Measurements from ENCODE around the gene TRAK1.

TRAK1 gene

DNA sequence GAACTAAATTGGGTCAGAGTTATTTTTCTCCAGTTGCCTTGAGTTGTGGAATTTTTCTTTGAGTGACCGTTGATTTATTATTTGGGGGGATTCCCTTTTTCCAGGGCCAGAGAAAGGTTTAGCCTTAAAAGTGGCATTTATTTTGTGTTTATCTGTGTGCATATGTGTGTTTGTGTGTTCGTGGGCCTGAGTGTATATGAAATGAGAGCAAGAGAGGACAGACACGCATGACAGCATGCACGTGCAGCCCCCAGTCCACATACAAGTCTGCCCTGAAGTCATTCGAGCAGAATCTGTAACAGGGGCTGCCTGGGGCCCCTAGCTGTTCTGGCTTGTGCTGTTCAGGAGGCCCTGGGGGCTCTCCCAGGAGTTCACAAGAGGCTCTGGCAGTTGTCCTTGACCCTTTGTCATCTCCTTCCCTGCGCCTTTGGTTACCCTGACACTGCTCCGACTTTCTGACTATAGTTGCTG lies 18.3 kb upstream of the TRAK1 start:
- H3K4me2 ChIP-seq (ENCODE audit: low read length) = peak overlapping the region; percentile 76; the same call in 1 of the 2 replicates
- H3K27me3 ChIP-seq (ENCODE audit: low read depth, low read length) = no peaks in the 10 kb centered on the region
- H3K9me3 ChIP-seq (ENCODE audit: insufficient read depth, low read length) = no peaks in the 10 kb centered on the region
- peaks cover 49% of the 10 kb centered on the region for H3K4me1 ChIP-seq (ENCODE audit: low read length)
- no peak overlapping the region for H3K9ac ChIP-seq (ENCODE audit: low read length)
- H2AFZ ChIP-seq (ENCODE audit: low read depth, low read length) = no peak overlapping the region
- no peak overlapping the region for H3K4me3 ChIP-seq (ENCODE audit: low read length)
- peaks cover 15% of the 10 kb centered on the region for H3K36me3 ChIP-seq (replicated peaks; ENCODE audit: low read depth, low read length)
- TF ChIP-seq, protein P1, sequence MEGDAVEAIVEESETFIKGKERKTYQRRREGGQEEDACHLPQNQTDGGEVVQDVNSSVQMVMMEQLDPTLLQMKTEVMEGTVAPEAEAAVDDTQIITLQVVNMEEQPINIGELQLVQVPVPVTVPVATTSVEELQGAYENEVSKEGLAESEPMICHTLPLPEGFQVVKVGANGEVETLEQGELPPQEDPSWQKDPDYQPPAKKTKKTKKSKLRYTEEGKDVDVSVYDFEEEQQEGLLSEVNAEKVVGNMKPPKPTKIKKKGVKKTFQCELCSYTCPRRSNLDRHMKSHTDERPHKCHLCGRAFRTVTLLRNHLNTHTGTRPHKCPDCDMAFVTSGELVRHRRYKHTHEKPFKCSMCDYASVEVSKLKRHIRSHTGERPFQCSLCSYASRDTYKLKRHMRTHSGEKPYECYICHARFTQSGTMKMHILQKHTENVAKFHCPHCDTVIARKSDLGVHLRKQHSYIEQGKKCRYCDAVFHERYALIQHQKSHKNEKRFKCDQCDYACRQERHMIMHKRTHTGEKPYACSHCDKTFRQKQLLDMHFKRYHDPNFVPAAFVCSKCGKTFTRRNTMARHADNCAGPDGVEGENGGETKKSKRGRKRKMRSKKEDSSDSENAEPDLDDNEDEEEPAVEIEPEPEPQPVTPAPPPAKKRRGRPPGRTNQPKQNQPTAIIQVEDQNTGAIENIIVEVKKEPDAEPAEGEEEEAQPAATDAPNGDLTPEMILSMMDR (IDR thresholded peaks at IDR 0.05; ENCODE audit: low read depth, low read length) = no peak
- TF ChIP-seq EZH2phosphoT487 (IDR thresholded peaks at IDR 0.05; ENCODE audit: low read depth) = no peak
- peaks cover 99% of the 10 kb centered on the region for H3K79me2 ChIP-seq (ENCODE audit: low read length)
- H4K20me1 ChIP-seq (ENCODE audit: insufficient read depth, low read length) = peaks cover 85% of the 10 kb centered on the region
- no peak overlapping the region for H3K27ac ChIP-seq (ENCODE audit: low read length)

- H3K27ac ChIP-seq (ENCODE audit: low read length) = no peak overlapping the region
- no peak overlapping the region for H3K9ac ChIP-seq (ENCODE audit: low read length)
- TF ChIP-seq EZH2phosphoT487 (IDR thresholded peaks at IDR 0.05; ENCODE audit: low read depth) = no peak
- peaks cover 83% of the 10 kb centered on the region for H4K20me1 ChIP-seq (ENCODE audit: insufficient read depth, low read length)
- H3K36me3 ChIP-seq (replicated peaks; ENCODE audit: low read depth, low read length) = no peaks in the 10 kb centered on the region
- H3K4me2 ChIP-seq (ENCODE audit: low read length) = no peak overlapping the region
- peaks cover 100% of the 10 kb centered on the region for H3K79me2 ChIP-seq (ENCODE audit: low read length)
- no peak overlapping the region for H2AFZ ChIP-seq (ENCODE audit: low read depth, low read length)
- H3K9me3 ChIP-seq (ENCODE audit: insufficient read depth, low read length) = no peaks in the 10 kb centered on the region
- no peak overlapping the region for H3K4me3 ChIP-seq (ENCODE audit: low read length)
- no peaks in the 10 kb centered on the region for H3K27me3 ChIP-seq (ENCODE audit: low read depth, low read length)
- peaks cover 52% of the 10 kb centered on the region for H3K4me1 ChIP-seq (ENCODE audit: low read length)
Observed at GRCh38 chr3:42077785-42078184, 13.4 kb upstream of the TRAK1 start.

DNA sequence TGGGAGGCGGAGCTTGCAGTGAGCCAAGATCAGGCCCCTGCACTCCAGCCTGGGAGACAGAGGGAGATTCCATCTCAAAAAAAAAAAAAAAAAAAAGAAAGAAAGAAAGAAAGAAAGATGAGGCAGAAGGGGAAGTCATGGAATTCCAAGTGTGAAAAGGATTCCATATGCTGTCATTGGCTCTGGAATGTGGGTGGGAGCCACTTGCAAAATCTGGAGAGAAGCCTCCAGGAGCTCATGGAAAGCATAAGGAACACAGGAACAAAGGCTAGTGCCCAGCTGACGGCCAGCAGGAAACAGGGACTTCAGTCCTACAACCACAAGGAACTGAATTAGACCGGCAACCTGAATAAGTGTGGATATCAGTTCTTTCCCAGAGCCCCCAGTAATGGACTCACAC lies 12.5 kb upstream of the TRAK1 start:
- TF ChIP-seq EZH2phosphoT487 (IDR thresholded peaks at IDR 0.05; ENCODE audit: low read depth) = no peak
- TF ChIP-seq, protein P1 (IDR thresholded peaks at IDR 0.05; ENCODE audit: low read depth, low read length) = no peak
- Histone ChIP-seq H3K79me2 (ENCODE audit: low read length) (peaks cover 100% of the 10 kb centered on the region), H3K27me3 (ENCODE audit: low read depth, low read length) (no peaks in the 10 kb centered on the region), H4K20me1 (ENCODE audit: insufficient read depth, low read length) (peaks cover 82% of the 10 kb centered on the region), H3K4me2 (ENCODE audit: low read length) (no peak overlapping the region), H3K4me3 (ENCODE audit: low read length) (no peak overlapping the region), H2AFZ (ENCODE audit: low read depth, low read length) (no peak overlapping the region), H3K4me1 (ENCODE audit: low read length) (peaks cover 54% of the 10 kb centered on the region), H3K9me3 (ENCODE audit: insufficient read depth, low read length) (no peaks in the 10 kb centered on the region), H3K36me3 (replicated peaks; ENCODE audit: low read depth, low read length) (no peaks in the 10 kb centered on the region), H3K9ac (ENCODE audit: low read length) (no peak overlapping the region), H3K27ac (ENCODE audit: low read length) (no peak overlapping the region)

GRCh38 chr3:42079701-42080452 lies 11.3 kb upstream of the TRAK1 start:
- Histone ChIP-seq H3K36me3 (replicated peaks; ENCODE audit: low read depth, low read length) (peaks cover 6% of the 10 kb centered on the region), H3K79me2 (ENCODE audit: low read length) (peaks cover 100% of the 10 kb centered on the region), H3K9ac (ENCODE audit: low read length) (peak overlapping the region; percentile 19; the same call in 1 of the 2 replicates), H3K27ac (ENCODE audit: low read length) (peak overlapping the region; percentile 81), H3K4me2 (ENCODE audit: low read length) (peak overlapping the region; percentile 88), H2AFZ (ENCODE audit: low read depth, low read length) (no peak overlapping the region), H4K20me1 (ENCODE audit: insufficient read depth, low read length) (peaks cover 79% of the 10 kb centered on the region), H3K4me1 (ENCODE audit: low read length) (peaks cover 63% of the 10 kb centered on the region), H3K9me3 (ENCODE audit: insufficient read depth, low read length) (no peaks in the 10 kb centered on the region), H3K27me3 (ENCODE audit: low read depth, low read length) (no peaks in the 10 kb centered on the region), H3K4me3 (ENCODE audit: low read length) (no peak overlapping the region)
- TF ChIP-seq EZH2phosphoT487 (IDR thresholded peaks at IDR 0.05; ENCODE audit: low read depth) = no peak
- TF ChIP-seq, protein P1 (IDR thresholded peaks at IDR 0.05; ENCODE audit: low read depth, low read length) = no peak

All from OCI-LY3 (cell line).